ENCODE data around the gene CNTN5.

The CNTN5 gene

DNA sequence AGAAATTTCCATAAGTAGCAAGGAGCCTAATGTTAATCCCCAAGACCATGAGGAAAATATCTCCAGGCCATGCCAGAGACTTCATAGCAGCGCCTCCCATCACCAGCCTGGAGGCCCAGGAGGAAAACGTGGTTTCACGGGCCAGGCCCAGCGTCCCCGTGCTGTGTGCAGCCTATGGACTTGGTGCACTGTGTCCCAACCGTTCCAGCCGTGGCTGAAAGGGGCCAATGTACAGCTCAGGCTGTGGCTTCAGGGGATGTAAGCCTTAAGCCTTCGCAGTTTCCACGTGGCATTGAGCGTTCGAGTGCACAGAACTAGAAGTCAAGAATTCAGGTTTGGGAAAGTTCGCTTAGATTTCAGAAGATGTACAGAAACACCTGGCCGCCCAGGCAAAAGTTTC, 510.7 kb downstream of the CNTN5 start:
- DNase-seq, result no peak

- no peak for DNase-seq
These were observed 514.1 kb downstream of the CNTN5 start for GRCh38 chr11:99534812-99535211.

- DNase-seq, result no peak
These were observed 514.7 kb downstream of the CNTN5 start for GRCh38 chr11:99535406-99535805.

DNA sequence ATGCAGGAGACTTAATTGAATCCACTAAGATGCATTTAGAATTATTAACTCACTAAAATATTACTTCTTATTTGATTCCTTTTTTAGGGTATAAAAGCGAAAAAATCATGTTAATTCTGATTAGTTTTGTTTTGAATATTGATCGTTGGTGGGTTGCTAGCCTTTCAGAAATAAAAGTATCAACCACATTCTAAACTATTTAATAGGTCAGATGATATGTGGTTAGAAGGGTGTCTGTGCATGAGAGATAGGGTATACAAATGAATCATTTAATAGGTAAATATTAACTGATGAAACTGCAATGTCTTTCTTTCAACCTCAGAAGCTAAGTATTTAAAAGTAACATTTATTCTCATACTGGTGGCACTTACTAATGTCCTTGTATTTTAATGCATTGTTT, 515.1 kb downstream of the CNTN5 start:
- no peak for DNase-seq

DNA sequence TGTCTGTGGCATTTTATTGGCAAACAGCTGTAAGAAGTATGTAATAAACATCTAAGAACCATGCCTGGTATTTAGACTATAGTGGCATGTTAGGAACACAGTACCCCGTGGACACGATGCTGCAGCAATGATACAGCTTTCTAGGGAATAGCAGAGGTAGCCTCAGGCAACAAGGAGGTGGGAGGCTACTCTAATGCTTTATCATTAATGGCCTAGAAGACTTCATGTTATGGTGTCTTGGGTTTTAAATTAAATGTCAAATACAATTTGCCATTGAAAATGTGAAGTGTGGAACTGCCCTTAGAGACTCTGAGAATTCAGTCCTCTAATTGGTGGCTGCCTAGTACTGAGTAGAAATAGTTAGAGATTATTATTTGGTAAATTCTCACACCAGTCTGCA, 516.9 kb downstream of the CNTN5 start:
- no peak for DNase-seq

GRCh38 chr11:99545616-99546015, 524.9 kb downstream of the CNTN5 start:
- no peak for DNase-seq

DNA sequence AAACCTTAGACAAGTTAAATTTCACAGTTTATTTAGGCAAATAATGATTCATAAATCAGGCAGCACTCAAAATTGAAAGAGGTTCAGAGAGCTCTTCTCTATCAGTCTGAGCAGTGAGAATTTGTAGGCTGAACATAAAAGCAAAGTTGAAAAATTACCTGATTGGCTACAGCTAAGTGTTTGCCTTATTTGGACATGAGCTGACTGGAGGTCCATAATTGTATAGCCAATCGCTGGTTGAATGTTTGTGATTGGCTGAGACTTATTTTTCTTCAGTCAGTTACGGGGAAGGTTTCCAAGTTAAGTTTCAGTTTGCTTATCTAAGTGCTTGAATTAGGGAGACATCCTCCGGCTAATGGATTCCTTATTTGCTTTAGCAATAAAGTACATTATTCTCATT, 527.5 kb downstream of the CNTN5 start:
- DNase-seq, result no peak

- no peak for DNase-seq
These were observed 533.6 kb downstream of the CNTN5 start for GRCh38 chr11:99554232-99554903.

- no peak for DNase-seq
These were observed 534.7 kb downstream of the CNTN5 start for GRCh38 chr11:99555486-99555885.

DNA sequence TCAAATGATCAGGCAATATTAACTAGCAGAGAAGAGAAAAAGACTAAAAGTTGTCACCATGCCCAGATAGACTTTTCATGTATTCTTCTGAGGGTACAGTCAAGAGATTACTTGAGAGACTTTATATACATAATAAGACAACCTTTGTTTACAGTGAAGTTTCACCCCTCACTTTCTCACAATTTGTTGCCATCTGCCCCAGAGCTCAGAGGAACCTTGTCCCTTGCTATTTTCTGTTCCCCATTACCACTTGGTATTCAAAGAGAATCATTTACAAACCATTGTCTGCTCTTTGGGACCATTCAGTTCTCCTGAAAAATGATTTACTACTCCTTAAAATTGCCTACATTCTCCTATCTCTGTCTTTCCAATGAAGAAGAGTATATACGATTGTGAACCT, 544.6 kb downstream of the CNTN5 start:
- DNase-seq, result no peak

GRCh38 chr11:99567334-99567956, 546.7 kb downstream of the CNTN5 start:
- no peak for DNase-seq

- no peak for DNase-seq
These were observed 548.1 kb downstream of the CNTN5 start for GRCh38 chr11:99568808-99569207.

DNA sequence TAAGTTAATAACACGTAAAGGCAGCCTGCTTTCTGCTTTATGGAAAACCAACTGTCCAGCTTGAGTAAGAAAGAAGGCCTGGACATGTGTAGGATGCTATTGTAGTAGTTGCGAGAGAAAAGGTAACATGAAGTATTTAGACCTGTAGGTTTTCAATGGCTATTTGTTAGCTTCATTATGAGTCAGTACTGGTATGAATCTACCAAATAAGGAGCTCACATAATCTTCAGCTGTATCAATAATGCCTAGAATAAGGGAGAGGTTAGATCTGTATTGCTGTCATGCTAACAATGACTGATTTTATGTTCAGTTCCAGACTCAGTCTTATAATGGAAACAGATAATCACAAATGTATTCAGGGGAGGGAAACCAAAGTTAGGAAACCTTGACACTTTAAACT, 550.3 kb downstream of the CNTN5 start:
- DNase-seq, result no peak

DNA sequence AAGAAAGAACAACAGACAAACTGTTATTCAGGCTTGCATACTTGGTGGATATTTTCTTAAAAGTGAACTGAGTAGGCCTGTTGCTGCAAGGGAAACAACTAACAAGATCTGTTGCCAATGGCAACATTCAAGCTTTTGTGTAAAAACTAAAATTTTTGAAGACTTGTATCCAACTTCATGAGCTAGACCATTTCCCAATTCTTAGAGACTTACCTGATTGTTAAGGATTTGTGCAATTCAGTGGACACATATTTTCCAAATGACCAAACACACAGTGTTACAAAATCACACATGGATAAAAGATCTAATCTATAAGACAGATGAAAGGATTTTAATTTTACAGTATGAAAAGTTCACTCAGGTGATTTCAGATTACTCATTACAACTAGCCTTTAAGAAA, 564.1 kb downstream of the CNTN5 start:
- DNase-seq, result no peak

- no peak for DNase-seq
These were observed 564.9 kb downstream of the CNTN5 start for GRCh38 chr11:99585606-99586005.

- no peak for DNase-seq
These were observed 569.0 kb downstream of the CNTN5 start for GRCh38 chr11:99589771-99590170.

DNA sequence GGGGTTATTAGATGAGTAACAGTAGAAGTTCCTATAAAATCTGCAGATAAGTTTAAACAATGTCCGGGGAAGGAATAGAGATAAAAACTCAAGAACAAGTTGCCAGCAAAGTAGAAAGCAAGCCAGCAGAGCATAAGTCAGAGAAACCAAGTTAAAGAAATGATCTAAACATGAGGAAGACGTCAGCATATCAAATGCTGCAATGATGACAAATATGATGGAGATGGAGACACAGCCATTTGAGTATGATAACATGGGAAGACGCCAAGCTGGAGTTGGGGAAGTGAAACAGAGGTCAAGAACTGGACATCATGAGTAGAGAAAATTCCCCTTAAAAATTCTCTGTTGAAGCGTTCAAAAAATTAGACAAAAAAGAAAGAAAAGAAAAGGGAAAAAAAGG, 571.5 kb downstream of the CNTN5 start:
- DNase-seq, result no peak

DNA sequence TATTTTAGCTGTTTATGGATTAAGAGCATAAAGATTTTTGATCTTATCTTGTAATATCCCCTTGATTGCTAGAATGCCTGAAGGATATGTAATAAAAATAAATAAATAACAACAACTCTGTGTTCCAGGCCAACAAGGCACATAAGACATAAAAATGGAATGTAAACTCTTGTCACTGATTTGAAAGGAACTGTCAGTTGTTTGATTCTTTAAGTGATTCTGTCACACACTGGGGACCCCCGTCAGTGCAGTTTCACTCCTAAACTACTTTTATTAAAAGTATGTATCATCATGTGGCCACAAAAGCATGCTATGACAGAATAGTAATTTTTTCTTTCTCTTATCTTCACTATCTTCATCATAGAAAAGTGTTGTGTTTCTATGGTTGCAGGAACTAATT, 572.4 kb downstream of the CNTN5 start:
- no peak for DNase-seq

DNA sequence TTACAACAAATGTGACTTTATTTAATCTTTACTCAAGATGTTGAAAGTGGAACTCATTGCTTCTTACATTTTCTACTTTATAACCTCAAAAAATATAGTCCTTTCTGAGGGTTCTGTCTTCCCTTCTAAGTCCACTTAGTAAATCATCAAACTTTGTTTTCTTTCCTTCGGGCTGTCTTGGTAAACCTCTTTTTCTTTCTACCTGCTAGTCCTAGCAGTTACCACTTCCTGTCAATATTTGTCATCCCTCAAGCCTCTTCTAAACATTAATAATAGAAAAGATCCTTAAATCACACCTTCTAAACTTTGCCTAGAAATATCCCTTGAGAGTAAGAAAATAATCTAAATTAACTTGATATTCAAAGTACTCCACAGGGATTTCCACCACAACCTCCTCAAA, 580.4 kb downstream of the CNTN5 start:
- no peak for DNase-seq

DNA sequence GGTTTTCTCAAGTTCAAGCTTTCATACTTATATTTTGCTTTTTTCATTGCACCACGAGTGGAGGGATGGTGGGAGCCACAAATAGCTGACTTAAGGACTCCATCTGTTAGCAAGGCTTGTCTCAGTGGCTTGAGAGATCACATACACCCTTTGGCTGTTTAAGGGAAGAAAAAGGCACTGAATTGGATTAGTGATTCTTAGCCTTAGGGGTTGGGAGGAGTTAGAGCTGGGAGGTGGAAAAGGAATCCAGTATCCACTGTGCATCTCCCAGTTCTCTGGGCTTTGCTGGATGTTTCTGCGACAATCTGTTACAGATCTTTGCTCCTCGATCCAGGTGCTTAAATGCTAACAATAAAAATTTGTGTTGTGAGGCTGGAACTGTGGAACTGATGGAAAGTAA, 593.6 kb downstream of the CNTN5 start:
- no peak for DNase-seq

GRCh38 chr11:99630629-99631028, 609.9 kb downstream of the CNTN5 start:
- DNase-seq, result no peak

DNA sequence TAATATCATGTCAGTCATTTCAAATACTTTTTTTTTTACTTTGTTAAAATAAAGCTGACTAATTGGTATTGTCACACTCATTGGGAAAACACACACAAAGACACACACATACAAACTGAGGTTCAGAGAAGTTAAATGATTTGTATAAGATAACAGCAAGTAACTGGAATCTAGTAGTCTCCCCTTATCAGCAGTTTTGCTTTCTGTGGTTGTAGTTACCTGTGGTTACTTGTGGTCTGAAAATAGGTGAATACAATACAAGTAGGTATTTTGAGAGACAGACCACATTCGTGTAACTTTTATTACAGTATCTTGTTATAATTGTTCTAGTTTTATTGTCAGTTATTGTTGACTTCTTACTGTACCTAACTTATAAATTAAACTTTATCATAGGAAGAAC, 610.9 kb downstream of the CNTN5 start:
- no peak for DNase-seq

GRCh38 chr11:99632969-99633368, 612.2 kb downstream of the CNTN5 start:
- no peak for DNase-seq

GRCh38 chr11:99634581-99634980, 613.8 kb downstream of the CNTN5 start:
- no peak for DNase-seq

GRCh38 chr11:99638073-99638553, 617.4 kb downstream of the CNTN5 start:
- no peak for DNase-seq

Measured in femur (tissue), 1 donor.